GM19438 (cell line): ENCODE results near the gene IL6.
"Not testable (repeated sequence)": the region's sequence is repeated elsewhere in the genome, so short reads cannot be mapped to it uniquely, and the experiment has no call there.

Source experiments
- ATAC-seq: cut with Tn5 transposase; IDR thresholded peaks from one replicate; pipeline ENCODE4 v1.9.1; 2021; ENCODE audit warnings: low read depth; ENCODE audit not compliant: unreplicated experiment

The IL6 gene

GRCh38 chr7:22726907-22727713, at the start of gene IL6:
Gene IL6, plus strand, starts transcription at chr7:22727200. Its CDS starts 63 bp downstream, at chr7:22727263.
- no peak for ATAC-seq

GRCh38 chr7:22677263-22677662, 49.7 kb upstream of the IL6 start:
- not testable (repeated sequence) for ATAC-seq

GRCh38 chr7:22677680-22678079, 49.3 kb upstream of the IL6 start:
- ATAC-seq: no peak

GRCh38 chr7:22680482-22680911, 46.5 kb upstream of the IL6 start:
- no peak for ATAC-seq

- no peak for ATAC-seq
Measured at GRCh38 chr7:22681312-22681711, 45.7 kb upstream of the IL6 start.

GRCh38 chr7:22681852-22682657, 44.9 kb upstream of the IL6 start:
- ATAC-seq: no peak

- no peak for ATAC-seq
Measured at GRCh38 chr7:22683379-22683778, 43.6 kb upstream of the IL6 start.

GRCh38 chr7:22686620-22687019, 40.4 kb upstream of the IL6 start:
- ATAC-seq: no peak

- no peak for ATAC-seq
Measured at GRCh38 chr7:22688084-22688483, 38.9 kb upstream of the IL6 start.

GRCh38 chr7:22688934-22689333, 38.1 kb upstream of the IL6 start:
- not testable (repeated sequence) for ATAC-seq

- ATAC-seq: no peak
Measured at GRCh38 chr7:22694597-22695207, 32.3 kb upstream of the IL6 start.

GRCh38 chr7:22695476-22696132, 31.4 kb upstream of the IL6 start:
- ATAC-seq: no peak

GRCh38 chr7:22696541-22697228, 30.3 kb upstream of the IL6 start:
- ATAC-seq: no peak

GRCh38 chr7:22697322-22697859, 29.6 kb upstream of the IL6 start:
- ATAC-seq: no peak

GRCh38 chr7:22697876-22698606, 29.0 kb upstream of the IL6 start:
- peak; percentile 57 for ATAC-seq

- no peak for ATAC-seq
Measured at GRCh38 chr7:22698767-22699166, 28.2 kb upstream of the IL6 start.

- ATAC-seq: no peak
Measured at GRCh38 chr7:22700559-22701002, 26.4 kb upstream of the IL6 start.

- ATAC-seq: no peak
Measured at GRCh38 chr7:22702516-22702915, 24.5 kb upstream of the IL6 start.
